Thyroid gland (tissue), 4 donors: ENCODE measurements around the gene ATP7B.
"Not testable (repeated sequence)": the region's sequence is repeated elsewhere in the genome, so short reads cannot be mapped to it uniquely, and the experiment has no call there.

Experiments
- POLR2A ChIP-seq, 2 donors: fragments of 450-650 bp; IDR thresholded peaks; one replicate each; pipeline ENCODE4 v1.6.1; 2017; ENCODE audit warnings: antibody characterized with exemption in 2 of 2, mild to moderate bottlenecking in 2 of 2, moderate library complexity in 1 of 2
- TF ChIP-seq, protein P1 (sequence below), 6 experiments: fragments of 200-600 bp in 3 of 6; fragments of 450-650 bp in 3 of 6; sonication (generic) in 3 of 6; IDR thresholded peaks; one replicate each; pipeline ENCODE4 v1.5.1; 2016 to 2019; ENCODE audit warnings: antibody characterized with exemption in 6 of 6, mild to moderate bottlenecking in 2 of 6, inconsistent platforms in 1 of 6, moderate library complexity in 1 of 6

DNA sequence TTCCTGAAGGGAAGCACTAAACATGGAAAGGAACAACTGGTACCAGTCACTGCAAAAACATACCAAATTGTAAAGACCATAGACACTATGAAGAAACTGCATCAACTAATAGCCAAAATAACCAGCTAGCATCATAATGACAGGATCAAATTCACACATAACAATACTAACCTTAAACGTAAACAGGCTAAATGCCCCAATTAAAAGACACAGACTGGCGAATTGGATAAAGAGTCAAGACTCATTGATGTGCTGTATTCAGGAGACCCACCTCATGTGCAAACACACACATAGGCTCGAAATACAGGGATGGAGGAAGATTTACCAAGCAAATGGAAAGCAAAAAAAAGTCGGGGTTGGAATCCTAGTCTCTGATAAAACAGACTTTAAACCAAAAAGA lies 26.3 kb downstream of the ATP7B start:
- TF ChIP-seq, protein P1, sequence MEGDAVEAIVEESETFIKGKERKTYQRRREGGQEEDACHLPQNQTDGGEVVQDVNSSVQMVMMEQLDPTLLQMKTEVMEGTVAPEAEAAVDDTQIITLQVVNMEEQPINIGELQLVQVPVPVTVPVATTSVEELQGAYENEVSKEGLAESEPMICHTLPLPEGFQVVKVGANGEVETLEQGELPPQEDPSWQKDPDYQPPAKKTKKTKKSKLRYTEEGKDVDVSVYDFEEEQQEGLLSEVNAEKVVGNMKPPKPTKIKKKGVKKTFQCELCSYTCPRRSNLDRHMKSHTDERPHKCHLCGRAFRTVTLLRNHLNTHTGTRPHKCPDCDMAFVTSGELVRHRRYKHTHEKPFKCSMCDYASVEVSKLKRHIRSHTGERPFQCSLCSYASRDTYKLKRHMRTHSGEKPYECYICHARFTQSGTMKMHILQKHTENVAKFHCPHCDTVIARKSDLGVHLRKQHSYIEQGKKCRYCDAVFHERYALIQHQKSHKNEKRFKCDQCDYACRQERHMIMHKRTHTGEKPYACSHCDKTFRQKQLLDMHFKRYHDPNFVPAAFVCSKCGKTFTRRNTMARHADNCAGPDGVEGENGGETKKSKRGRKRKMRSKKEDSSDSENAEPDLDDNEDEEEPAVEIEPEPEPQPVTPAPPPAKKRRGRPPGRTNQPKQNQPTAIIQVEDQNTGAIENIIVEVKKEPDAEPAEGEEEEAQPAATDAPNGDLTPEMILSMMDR (IDR thresholded peaks at IDR 0.05) = not testable (repeated sequence)
- TF ChIP-seq POLR2A (IDR thresholded peaks at IDR 0.05) = not testable (repeated sequence)
